Smooth muscle cell (in vitro differentiated cells): ENCODE data around the gene NEU4. TPM values are rescaled to one million over a fixed set of nuclear protein-coding genes. Genes with fewer than 3 reads are reported as not detected.
"Not testable (repeated sequence)": the region's sequence is repeated elsewhere in the genome, so short reads cannot be mapped to it uniquely, and the experiment has no call there.

ENCODE experiments used
- DNase-seq: peaks from one replicate; lab custom pipeline; 2025; ENCODE audit not compliant: unreplicated experiment; lab: John Stamatoyannopoulos, UW
- H2AFZ ChIP-seq: fragments of 200-600 bp; sonication (generic); 2 replicates; pipeline ENCODE4 v1.6.0; 2016; ENCODE audit warnings: antibody characterized with exemption, low read depth, mild to moderate bottlenecking
- H3F3A ChIP-seq: fragments of 200-600 bp; sonication (generic); 2 replicates; pipeline ENCODE4 v1.6.0; 2017; ENCODE audit warnings: antibody characterized with exemption, low read depth
- H3K27ac ChIP-seq: fragments of 200-600 bp; sonication (generic); 2 replicates; pipeline ENCODE4 v1.5.1; 2016; ENCODE audit warnings: low read depth, mild to moderate bottlenecking
- H3K27me3 ChIP-seq: fragments of 200-600 bp; sonication (generic); 2 replicates; pipeline ENCODE4 v1.6.1; 2016; ENCODE audit warnings: low read depth, mild to moderate bottlenecking
- H3K36me3 ChIP-seq: fragments of 200-600 bp; sonication (generic); 2 replicates; pipeline ENCODE4 v1.5.1; 2016; ENCODE audit warnings: low read depth
- H3K4me1 ChIP-seq: fragments of 200-600 bp; sonication (generic); 2 replicates; pipeline ENCODE4 v1.5.1; 2016; ENCODE audit warnings: low read depth
- H3K4me2 ChIP-seq: fragments of 200-600 bp; sonication (generic); 2 replicates; pipeline ENCODE4 v1.6.0; 2016; ENCODE audit warnings: mild to moderate bottlenecking
- H3K4me3 ChIP-seq: fragments of 200-600 bp; sonication (generic); 2 replicates; pipeline ENCODE4 v1.5.1; 2016; ENCODE audit warnings: mild to moderate bottlenecking
- H3K79me2 ChIP-seq: fragments of 200-600 bp; sonication (generic); 2 replicates; pipeline ENCODE4 v1.6.0; 2016; ENCODE audit warnings: low read depth, mild to moderate bottlenecking
- H3K9ac ChIP-seq: fragments of 200-600 bp; sonication (generic); 2 replicates; pipeline ENCODE4 v1.6.0; 2016; ENCODE audit warnings: low read depth
- H3K9me3 ChIP-seq: fragments of 200-600 bp; sonication (generic); replicated peaks from 2 replicates; pipeline ENCODE4 v1.5.1; 2016; ENCODE audit warnings: low read depth
- H4K20me1 ChIP-seq: fragments of 200-600 bp; sonication (generic); 2 replicates; pipeline ENCODE4 v1.6.0; 2016; ENCODE audit warnings: low read depth
- CTCF ChIP-seq: fragments of 200-600 bp; sonication (generic); IDR thresholded peaks from 2 replicates; pipeline ENCODE4 v1.5.1; 2017; ENCODE audit warnings: borderline replicate concordance, mild to moderate bottlenecking, antibody characterized with exemption; ENCODE audit not compliant: insufficient read depth, poor library complexity, severe bottlenecking
- WGBS: methylation state at CpG from one replicate; pipeline ENCODE4 v1.1.7; 2016; ENCODE audit warnings: low lambda C conversion rate; 5-methylcytosine and 5-hydroxymethylcytosine counted together
- polyA plus RNA-seq: library from polyadenylated mRNA; unstranded; fragments of >200 nt; fragmentation: Nextera tagmentation; extraction: Ambion mirVana; gene quantifications from 2 replicates; pipeline ENCODE4 v1.2.1, GENCODE V29; 2016
- total RNA-seq: library from RNA; depleted of rRNA; stranded (reverse); fragments of >200 nt; gene quantifications from 2 replicates; pipeline ENCODE4 v1.2.3, GENCODE V29; 2014

NEU4 gene
- total and polyA plus RNA-seq, 2 experiments from 2014 or later = 0.10 TPM; not detected in 1

GRCh38 chr2:241818229-241818942, 9.4 kb downstream of the NEU4 start:
- 92% methylated on average over 23 of the region's 25 CpGs for WGBS
- no peak overlapping the region for H3K4me2 ChIP-seq
- H2AFZ ChIP-seq = no peak overlapping the region
- no peaks in the 10 kb centered on the region for H3K4me1 ChIP-seq
- H3K9me3 ChIP-seq = no peaks in the 10 kb centered on the region
- no peaks in the 10 kb centered on the region for H3K27me3 ChIP-seq
- H3K79me2 ChIP-seq = no peaks in the 10 kb centered on the region
- peaks cover 7% of the 10 kb centered on the region for H3F3A ChIP-seq
- DNase-seq = no peak
- no peak overlapping the region for H3K4me3 ChIP-seq
- TF ChIP-seq CTCF = no peak
- no peaks in the 10 kb centered on the region for H3K36me3 ChIP-seq
- no peak overlapping the region for H3K27ac ChIP-seq
- no peaks in the 10 kb centered on the region for H4K20me1 ChIP-seq
- H3K9ac ChIP-seq = no peak overlapping the region

- no peaks in the 10 kb centered on the region for H3K27me3 ChIP-seq
- TF ChIP-seq CTCF = no peak
- no peak for DNase-seq
Measured at GRCh38 chr2:241818943-241819270, 9.9 kb downstream of the NEU4 start.

GRCh38 chr2:241819947-241820624, 11.1 kb downstream of the NEU4 start:
- H3K4me2 ChIP-seq, H2AFZ ChIP-seq, H3K4me3 ChIP-seq, H3K79me2 ChIP-seq, H3K9me3 ChIP-seq, H3K36me3 ChIP-seq, DNase-seq, H3F3A ChIP-seq, H3K27me3 ChIP-seq, H3K9ac ChIP-seq, H4K20me1 ChIP-seq, H3K27ac ChIP-seq, H3K4me1 ChIP-seq: not testable (repeated sequence)
- 89% methylated on average over 27 of the region's 27 CpGs for WGBS

More at GRCh38 chr2:241818943-241819270, 9.9 kb downstream of the NEU4 start:
- Histone ChIP-seq H2AFZ (no peak overlapping the region), H3K4me3 (no peak overlapping the region), H3F3A (peaks cover 7% of the 10 kb centered on the region), H3K9me3 (no peaks in the 10 kb centered on the region), H3K4me1 (no peaks in the 10 kb centered on the region), H3K9ac (no peak overlapping the region), H3K27ac (no peak overlapping the region), H3K4me2 (no peak overlapping the region), H4K20me1 (no peaks in the 10 kb centered on the region), H3K79me2 (no peaks in the 10 kb centered on the region), H3K36me3 (no peaks in the 10 kb centered on the region)
- 84% methylated on average over 10 of the region's 10 CpGs for WGBS

GRCh38 chr2:241820625-241821384, 11.8 kb downstream of the NEU4 start:
- no peaks in the 10 kb centered on the region for H4K20me1 ChIP-seq
- H3K36me3 ChIP-seq = no peaks in the 10 kb centered on the region
- H3K9me3 ChIP-seq = no peaks in the 10 kb centered on the region
- H3K27ac ChIP-seq = no peak overlapping the region
- TF ChIP-seq CTCF = no peak
- H2AFZ ChIP-seq = no peak overlapping the region
- no peaks in the 10 kb centered on the region for H3K79me2 ChIP-seq
- H3K4me3 ChIP-seq = no peak overlapping the region
- H3F3A ChIP-seq = peaks cover 7% of the 10 kb centered on the region
- no peak for DNase-seq
- no peak overlapping the region for H3K4me2 ChIP-seq
- H3K4me1 ChIP-seq = no peaks in the 10 kb centered on the region
- H3K27me3 ChIP-seq = no peaks in the 10 kb centered on the region
- 91% methylated on average over 26 of the region's 31 CpGs for WGBS
- no peak overlapping the region for H3K9ac ChIP-seq
